ENCODE results near the gene QTRT2.

Gene QTRT2

GRCh38 chr3:114025451-114025850 lies 31.1 kb upstream of the QTRT2 start:
- DNase-seq (ENCODE audit: low read depth): no peak
- no peak for TF ChIP-seq CTCF (IDR thresholded peaks at IDR 0.05; ENCODE audit: control insufficient read depth, insufficient read depth, low read depth, low read length, missing control alignments)
- no peak overlapping the region for H3K4me3 ChIP-seq (ENCODE audit: control insufficient read depth, low read depth, low read length)

- DNase-seq (ENCODE audit: low read depth): no peak
- no peak overlapping the region for H3K4me3 ChIP-seq (ENCODE audit: control insufficient read depth, low read depth, low read length)
- TF ChIP-seq CTCF (IDR thresholded peaks at IDR 0.05; ENCODE audit: control insufficient read depth, insufficient read depth, low read depth, low read length, missing control alignments): no peak
These were observed 30.2 kb upstream of the QTRT2 start for GRCh38 chr3:114026331-114026730.

- TF ChIP-seq CTCF (IDR thresholded peaks at IDR 0.05; ENCODE audit: control insufficient read depth, insufficient read depth, low read depth, low read length, missing control alignments): no peak
- no peak for DNase-seq (ENCODE audit: low read depth)
- no peak overlapping the region for H3K4me3 ChIP-seq (ENCODE audit: control insufficient read depth, low read depth, low read length)
These were observed 22.8 kb upstream of the QTRT2 start for GRCh38 chr3:114033721-114034120.

GRCh38 chr3:114034211-114034610 lies 22.3 kb upstream of the QTRT2 start:
- TF ChIP-seq CTCF (IDR thresholded peaks at IDR 0.05; ENCODE audit: control insufficient read depth, insufficient read depth, low read depth, low read length, missing control alignments): no peak
- H3K4me3 ChIP-seq (ENCODE audit: control insufficient read depth, low read depth, low read length): no peak overlapping the region
- DNase-seq (ENCODE audit: low read depth): no peak

GRCh38 chr3:114034787-114035545 lies 21.6 kb upstream of the QTRT2 start:
- H3K4me3 ChIP-seq (ENCODE audit: control insufficient read depth, low read depth, low read length): no peak overlapping the region
- DNase-seq (ENCODE audit: low read depth): no peak
- TF ChIP-seq CTCF (IDR thresholded peaks at IDR 0.05; ENCODE audit: control insufficient read depth, insufficient read depth, low read depth, low read length, missing control alignments): no peak

- no peak for DNase-seq (ENCODE audit: low read depth)
- H3K4me3 ChIP-seq (ENCODE audit: control insufficient read depth, low read depth, low read length): no peak overlapping the region
- TF ChIP-seq CTCF (IDR thresholded peaks at IDR 0.05; ENCODE audit: control insufficient read depth, insufficient read depth, low read depth, low read length, missing control alignments): no peak
These were observed 20.6 kb upstream of the QTRT2 start for GRCh38 chr3:114035896-114036295.
